Bone marrow (tissue), 2 donors: ENCODE data around the gene KSR1.

Source experiments
- DNase-seq, 2 donors: peaks; one replicate each; lab custom pipeline; 2025; lab: John Stamatoyannopoulos, UW

The KSR1 gene

DNA sequence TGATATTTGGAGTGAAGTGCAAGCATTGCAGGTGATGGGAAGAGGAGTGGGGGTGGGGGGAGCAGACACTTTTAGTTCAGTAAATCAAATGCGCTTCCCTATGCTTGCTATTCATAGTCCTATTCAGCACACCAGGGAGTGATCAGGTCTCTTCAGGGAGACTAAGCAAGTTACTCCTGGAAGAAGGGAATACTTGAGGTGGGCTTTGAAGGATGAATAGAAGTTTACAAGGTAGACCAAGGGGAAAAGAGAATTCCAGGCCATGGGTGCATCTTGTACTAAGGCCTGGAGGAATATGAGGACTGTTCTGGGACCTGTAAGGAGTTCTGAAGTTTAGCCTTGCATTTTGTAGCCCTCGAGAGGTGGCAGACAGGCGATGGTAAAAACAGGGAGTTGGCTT is 134.6 kb downstream of the KSR1 start:
- no peak for DNase-seq

DNA sequence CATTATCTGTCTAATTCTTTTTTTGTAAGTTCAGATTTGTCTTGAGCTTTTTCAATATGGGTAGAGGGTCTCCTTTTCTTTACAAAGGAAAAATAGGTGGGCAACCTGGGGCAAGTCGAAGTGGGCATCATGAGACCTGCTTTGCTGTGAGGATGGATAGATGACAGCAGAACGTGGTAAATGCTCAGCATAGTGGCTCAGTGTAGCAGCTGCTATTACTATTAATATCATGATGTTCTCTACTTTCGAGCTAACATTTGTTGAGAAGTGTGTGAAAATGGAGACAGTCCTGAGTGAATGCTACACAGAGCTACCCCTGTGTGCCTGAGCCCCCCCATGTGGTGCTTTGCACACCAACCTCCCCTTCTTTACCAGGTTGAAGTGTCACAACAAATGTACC is 135.7 kb downstream of the KSR1 start:
- no peak for DNase-seq

DNA sequence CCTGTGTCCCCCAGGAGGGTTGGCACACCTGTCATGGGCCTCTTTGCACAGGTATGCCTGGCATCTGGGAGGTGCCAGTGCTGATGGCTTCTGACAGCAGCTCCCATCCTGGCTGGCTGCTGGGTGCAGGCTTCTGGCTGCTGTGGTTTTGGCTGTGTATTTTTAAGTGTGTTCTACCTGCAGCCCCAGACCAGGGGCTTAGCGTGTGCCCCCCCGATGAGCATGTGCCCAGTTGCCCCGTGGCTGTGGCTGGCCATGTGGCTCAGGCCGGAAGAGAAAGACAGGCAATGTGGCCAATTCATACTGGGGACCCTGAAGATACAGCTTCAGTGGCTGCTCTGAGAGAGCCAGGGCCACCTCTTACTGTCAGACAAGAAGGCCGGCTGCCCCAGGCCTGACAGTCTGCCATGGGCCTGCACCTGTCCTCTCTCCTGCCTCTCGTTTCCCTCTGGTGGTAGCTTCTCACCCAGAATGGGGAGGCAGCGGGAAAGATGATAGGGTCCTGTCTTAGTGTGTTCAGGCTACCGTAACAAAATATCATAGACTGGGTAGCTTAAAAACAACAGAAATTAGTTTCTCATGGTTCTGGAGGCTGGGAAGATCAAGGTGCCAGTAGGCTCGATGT is 137.1 kb downstream of the KSR1 start:
- no peak for DNase-seq

DNA sequence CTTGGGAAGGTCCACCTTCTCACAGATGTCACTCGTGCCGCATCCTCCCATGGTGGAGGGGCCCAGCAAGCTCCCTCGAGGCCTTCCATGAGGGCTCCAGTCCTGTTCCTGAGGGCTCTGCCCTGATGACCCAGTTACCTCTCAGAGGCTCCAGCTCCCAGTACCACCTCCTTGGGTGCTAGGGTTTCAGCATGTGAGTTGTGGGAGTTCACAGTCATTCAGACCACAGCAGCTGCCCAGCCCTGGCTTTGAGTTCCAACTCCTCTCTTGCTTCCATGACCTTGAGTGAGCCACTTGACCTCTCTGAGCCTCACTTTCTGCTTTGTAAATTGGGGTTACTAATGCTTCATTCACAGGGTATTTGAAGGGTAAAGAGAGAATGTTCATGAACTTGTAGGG is 137.6 kb downstream of the KSR1 start:
- no peak for DNase-seq

DNA sequence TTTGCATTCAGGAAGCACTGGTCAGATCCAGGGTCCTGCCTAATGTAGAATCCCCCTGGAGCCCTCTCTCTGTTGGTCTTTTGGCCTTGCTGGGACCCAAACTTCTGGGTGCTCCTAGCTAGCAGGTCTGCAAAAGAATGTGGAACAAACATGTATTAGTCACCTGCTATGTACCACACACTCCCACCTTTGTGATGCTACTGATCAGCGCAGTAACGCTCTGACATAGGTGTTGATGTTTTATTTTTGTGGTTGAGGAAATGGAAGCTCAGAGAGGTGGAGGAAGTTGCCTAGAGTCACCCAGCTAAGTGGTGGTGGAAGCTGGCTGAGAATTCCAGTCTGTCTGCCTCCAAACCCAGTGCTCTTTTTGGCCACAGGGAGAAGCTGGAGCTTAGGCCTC is 139.0 kb downstream of the KSR1 start:
- DNase-seq: no peak

DNA sequence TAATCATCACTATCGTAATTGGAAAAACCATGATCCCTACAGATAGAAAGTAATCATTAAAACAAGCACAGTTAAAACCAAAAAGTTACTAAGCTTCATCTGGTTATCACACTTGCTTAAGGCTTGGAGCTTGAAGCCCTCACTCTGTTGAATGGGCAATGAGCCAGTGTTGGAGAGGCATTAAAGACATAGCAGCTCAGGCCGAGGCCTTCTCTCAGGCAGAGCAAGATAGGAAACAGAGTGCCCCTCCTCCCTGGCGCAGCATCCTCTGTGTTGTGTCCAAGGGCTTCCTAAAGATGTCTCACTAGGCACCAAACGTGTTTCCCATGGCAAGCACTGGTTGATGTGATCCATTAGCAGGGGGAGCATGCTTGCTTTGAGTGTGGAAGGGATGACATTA is 139.8 kb downstream of the KSR1 start:
- no peak for DNase-seq

DNA sequence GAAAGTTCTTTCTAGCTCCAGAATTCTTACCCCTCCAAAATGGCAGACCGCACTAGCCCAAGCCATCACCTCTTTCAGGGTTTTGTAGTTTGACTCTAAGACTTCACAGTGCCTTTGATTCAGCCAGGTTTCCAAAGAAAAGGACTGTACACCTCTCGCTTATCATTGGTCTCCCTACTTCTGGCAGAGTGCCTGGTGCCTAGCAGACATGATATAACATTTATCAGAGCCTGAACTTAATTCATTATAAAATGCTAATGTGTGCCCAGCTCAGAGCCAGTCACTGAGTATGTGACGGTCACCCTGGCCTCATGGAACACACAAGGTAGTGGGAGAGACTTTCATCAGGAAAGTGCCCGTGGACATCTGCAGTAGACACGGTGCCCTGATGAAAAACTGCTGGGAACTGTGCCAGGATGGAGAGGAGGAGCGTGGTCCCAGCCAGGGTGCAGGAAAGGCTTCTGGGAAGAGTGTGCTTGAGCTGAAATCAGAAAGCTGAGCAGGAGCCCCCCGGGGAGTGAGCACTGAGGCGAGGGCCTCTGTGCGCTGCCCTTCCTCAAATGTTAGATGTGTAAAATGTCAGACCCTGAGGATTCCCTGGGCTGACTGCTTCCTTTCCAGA is 140.4 kb downstream of the KSR1 start:
- DNase-seq: no peak

DNA sequence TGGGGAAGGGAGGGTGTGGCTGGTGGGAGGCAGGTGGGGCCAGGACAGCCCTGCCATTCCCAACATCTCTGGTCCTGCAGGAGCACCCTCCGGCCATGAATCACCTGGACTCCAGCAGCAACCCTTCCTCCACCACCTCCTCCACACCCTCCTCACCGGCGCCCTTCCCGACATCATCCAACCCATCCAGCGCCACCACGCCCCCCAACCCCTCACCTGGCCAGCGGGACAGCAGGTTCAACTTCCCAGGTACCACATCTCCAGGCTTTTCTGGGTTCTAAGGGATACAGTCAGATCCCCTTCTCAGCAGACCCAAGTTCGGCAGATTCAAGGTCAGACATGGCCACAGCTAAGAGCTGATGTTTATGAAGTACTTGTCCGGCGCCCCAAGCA is 140.9 kb downstream of the KSR1 start:
- DNase-seq: no peak

DNA sequence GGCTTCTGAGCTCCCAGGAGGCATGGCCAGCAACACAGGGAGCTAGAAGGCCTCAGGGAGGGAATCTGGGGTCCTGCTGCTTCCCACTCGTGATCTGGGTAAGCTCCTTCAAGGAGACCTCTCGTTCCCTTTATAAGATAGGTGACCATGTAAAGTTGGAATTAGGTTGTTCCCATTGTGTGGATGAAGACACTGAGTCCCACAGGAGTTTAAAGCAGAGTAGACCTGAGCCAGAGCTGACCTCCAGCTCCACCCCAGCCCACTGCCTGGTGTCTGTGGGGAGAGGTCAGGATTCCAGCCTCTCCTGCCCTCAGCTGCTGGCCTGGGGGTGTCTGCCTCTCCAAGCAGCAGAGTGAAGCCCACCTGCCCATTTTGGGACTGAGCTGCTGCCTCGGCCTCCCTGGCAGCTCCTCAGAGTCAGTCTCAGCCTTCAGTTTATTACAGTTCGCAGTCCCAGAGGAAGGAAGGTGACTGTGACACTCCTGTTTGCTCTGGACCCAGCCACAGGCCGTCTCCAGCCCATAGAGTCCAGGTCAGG is 141.6 kb downstream of the KSR1 start:
- DNase-seq: no peak

DNA sequence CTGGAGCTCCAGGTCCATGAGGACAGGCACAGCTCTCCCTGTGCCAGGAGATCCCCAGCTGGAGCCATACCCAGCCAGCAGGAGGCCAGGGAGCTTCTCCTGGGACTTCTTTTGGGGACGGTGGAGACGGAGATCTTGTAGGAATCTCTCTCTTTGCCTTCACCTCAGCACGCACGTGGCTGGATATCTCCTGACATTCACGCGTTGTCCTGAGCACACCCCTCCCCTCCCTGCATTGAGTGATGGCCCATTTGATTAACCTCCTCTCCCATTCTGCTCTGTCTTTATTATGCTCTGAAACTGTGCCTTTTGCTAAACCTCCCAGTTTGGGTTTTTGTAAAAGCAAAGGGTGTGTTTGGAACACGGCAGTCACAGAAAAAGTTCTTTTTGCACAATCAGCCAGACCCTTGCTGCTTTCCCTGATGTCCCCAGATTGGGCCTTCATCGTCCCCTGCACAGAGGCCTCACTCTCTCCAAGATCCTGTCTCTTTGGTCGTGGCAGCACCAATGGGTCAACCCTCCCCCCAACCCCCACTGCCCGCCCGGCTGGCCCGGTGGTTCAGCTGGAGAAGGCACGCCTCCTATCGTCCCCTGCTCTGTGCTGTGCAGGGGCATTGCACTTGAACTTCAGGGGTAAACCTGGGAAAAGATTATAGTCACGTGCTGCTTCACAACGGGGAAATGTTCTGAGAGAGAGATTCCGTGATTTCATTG is 142.2 kb downstream of the KSR1 start:
- DNase-seq: no peak

DNA sequence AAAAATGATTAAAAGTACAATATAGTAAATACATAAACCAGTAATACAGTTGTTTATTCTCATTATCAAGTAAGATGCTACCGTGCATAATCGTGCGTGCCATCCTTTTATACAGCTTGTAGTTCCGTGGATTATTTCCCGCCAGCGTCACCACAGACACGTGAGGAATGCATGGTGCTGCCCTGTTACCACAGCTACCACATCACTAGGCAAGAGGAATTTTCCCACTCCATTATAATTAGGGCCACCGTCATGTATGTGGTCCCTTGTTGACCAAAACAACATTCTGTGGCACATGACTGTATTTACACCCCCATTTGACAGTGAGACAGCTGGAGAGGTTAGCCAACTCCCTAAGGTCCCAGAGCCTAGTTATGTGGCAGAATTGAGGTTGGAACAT is 144.2 kb downstream of the KSR1 start:
- DNase-seq: no peak

DNA sequence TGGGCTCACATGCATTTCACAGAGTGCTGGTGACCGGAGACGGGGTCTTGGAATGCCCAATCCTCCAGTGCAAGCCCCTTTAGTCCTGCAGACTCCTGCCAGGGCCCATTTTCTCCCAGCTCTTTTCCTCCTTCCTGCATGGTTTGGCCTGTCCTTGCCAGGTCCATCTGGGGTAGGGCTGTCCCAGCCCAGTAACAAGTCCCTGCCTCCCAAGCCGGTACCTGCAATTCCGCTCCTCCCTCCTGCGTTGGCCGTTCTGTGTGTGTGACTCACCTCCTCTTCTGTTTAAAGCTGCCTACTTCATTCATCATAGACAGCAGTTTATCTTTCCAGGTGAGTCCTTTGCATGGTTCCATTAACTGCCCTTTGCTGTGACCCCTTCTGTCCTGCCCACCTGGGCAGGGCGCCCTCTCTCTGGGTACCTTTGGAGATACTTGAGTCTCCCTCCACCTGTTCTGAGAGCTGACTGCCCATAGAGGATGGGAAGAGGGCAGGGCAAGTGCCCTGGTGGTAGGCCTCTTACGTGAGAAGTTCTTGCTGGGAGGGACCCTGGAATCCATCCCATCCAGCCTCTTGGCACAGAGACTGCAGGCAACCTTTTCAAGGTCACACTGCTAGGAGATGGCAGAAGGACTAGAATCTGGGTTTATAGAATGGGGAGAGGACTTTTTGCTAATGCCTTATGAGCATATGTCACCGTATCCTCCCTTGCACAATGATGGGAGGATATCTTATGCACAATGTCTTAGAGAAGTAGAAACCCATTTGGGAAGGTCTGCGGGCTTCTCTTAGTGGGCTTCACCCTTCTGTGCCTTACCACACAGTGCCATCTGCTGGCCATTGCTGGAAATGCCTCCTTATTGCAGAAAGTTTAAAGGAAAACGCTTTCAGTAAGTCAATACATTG is 145.1 kb downstream of the KSR1 start:
- DNase-seq: peak; percentile 27 to 72

DNA sequence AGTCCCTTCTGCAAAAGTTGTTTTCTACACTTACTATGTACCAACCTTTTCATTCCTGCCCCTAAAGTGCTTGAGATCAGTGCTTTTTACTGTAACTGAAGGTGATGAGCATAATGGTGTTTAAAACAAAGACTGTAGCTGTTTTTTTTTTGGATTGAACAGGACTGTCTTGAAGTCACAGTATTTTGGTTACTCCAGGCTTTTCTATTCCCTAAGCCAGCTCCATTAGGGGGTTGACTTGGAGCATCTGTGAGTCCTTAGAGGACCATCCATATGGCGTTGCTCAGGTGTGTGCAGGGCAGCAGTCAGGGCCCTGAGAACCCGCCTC is 145.7 kb downstream of the KSR1 start:
- no peak for DNase-seq

DNA sequence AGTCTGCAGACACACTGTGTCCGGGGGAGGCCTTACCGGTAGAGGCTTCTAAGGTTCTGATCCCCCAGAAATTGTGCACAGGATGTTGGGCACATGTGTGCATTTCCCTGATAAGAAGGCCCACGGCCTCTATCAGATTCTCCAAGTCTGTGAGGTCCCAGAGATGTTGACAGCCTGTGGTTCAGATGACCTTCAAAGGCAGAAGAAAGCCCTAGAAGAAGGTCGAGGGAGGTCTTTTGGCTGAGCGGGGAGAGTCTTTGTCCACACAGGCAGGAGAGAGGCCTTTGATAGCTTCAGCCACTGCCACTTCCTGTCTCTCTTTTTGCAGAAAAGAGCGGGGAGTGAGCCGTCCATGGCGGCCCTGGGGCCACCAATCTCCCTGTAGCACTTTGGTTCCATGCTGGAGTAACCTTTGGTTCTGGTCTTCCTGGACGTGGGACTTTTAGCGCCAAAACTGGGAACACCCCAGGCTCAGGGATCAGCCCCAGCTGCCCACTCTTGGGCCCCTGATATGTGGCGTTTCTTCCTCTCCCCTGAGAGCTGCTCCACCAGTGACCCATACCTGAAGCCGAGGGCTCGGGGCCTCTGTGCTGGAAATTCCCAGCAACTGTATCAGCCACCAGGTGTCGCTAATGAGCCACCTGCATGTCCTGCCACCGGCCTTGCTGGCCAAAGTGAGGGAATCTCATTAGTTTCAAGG is 146.6 kb downstream of the KSR1 start:
- peak; percentile 28 to 44 for DNase-seq

DNA sequence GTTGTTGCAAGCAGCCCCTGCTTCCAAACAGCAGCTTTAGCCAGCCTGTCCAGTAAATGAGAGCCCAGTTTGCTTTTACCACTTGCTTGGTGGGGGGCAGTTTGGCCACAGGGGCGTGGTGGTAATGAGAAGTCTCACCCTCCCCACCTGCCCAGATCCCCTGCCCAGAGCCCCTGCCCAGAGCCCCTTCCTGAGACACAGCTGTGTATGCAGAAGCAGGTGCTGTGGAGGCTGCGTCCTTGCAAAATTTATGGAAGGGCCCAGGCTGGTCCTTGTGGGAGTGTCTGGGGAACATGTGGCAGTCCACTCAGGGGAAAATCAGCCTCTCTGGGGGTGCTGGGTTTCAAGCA is 147.1 kb downstream of the KSR1 start:
- DNase-seq: no peak

DNA sequence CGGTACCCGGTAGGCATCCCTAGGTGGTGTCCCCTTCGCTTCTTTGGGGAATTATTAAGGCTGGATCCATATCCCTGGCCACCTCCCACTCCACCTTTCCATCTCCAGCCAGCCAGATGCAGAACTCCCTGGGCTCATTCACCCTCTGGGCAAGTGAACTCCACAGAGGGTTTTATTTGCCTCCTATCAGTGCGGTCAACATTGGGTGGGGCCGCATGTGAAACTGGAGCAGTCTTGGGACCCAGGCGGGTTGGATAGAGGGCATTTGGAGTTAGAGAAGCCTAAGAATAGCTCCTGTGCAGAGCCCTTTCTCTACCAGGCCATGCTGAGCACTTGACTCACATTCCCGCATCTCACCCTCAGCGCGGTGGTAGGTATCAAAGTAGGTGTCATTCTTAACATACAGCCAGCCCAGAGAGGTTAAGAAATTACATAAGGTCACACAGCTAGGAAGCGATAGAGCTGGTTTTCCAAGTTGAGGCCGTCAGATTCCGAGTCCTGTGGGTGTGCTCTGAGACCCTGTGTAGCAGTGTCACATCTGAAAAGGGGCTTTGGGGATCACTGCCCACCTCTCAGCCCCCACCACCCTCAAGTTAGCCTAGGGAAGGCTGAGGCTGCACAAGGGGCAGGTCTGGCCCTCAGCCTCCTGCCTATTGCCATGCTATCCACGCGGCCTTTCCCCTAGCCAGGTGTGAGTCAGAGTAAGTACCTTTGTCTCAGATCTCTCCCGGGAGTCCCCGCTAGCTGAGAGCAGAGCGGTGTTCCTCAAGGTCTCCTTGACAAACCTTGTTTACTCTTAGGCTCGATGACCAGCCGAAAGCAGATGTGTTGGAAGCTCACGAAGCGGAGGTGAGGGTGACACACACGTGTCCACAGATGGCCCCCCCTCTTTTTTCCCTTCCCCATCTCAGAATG is 147.9 kb downstream of the KSR1 start:
- DNase-seq: no peak

DNA sequence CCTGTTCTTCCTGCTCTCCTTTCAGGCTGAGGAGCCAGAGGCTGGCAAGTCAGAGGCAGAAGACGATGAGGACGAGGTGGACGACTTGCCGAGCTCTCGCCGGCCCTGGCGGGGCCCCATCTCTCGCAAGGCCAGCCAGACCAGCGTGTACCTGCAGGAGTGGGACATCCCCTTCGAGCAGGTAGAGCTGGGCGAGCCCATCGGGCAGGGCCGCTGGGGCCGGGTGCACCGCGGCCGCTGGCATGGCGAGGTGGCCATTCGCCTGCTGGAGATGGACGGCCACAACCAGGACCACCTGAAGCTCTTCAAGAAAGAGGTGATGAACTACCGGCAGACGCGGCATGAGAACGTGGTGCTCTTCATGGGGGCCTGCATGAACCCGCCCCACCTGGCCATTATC is 149.2 kb downstream of the KSR1 start:
- DNase-seq: no peak

DNA sequence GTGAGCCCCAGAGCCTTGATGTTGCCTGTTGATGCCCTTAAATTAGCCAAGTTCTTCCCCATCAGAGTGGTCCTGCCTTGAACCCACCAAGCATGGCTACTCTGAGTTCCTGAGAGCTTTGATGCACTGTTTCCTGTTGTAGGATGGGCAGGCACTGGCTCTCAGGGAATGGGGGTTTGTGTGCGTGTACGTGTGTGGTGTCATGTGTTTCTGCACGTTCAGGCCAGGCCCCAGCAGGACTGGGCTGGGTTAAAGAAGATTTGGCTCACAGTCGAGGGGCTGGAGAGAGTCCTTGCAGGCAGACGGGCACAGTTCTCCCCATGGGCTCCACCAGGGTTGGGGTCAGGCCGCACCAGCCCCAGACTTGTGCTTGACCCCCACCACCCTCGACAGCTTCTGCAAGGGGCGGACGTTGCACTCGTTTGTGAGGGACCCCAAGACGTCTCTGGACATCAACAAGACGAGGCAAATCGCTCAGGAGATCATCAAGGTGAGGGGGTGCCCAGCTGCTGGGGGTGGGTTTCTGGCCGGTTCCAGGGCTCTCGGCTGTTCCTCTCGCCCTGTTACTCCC is 151.4 kb downstream of the KSR1 start:
- no peak for DNase-seq

DNA sequence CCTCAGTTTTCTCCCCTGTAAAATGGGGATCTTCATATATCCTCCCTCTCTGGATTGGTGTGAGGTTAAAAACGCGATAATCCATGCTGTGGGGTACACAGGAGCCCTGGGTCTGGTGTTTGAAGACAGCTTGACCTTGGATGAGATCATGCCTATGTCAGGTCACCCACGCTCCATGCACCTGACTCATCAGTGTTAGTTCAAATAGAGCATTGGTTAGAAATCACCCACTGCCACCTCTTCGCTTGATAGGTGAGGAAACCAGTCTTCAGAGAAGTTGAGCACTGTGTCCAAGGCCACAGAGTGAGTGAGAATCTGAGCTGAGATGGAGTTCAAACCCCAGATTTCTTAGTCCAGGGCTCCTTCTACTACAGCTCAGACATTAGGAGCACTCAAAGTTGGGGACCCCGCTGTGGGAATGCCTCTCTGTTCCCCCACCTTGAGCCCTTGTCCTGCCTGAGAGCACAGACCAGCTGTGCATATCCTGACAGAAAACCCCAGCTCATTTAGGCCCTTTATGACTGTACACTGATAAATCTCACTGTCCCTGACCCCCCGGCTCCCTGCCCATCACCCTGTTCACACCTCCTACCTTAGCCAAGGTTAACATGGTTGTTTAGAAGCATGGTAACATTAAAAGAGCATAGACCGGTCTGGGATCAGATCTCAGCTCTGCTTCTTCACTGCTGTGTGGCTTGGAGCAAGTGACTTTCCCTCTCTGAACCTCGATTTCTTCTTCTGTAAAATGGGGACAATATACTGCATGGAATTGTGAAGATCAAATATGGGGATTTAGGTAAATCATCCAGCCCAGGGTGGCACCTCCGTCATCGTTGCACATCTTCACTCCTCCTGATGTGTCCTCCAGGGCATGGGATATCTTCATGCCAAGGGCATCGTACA is 152.3 kb downstream of the KSR1 start:
- DNase-seq: no peak
